ENCODE measurements around the gene DPYSL5.

The DPYSL5 gene

DNA sequence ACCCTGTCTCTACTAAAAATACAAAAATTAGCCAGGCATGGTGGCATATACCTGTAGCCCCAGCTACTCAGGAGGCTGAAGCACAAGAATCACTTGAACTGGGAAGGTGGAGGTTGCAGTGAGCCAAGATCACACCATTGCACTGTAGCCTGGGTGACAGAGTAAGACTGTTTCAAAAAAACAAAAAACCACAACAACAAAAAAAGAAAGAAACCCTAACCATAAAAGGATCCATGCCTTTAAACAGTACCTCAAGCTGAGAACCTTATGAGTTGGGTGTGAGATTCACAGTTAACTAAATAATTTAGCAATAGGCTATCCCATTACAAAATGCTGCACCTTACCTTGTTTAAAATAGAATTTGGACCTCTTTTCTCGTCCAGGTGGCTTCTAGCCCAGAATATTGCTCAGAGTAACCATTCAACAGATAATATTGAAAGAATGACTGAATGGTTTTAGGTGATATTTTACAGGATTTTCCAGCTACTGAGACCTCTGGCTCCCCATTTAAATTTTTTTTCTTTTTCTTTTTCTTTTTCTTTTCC is 6.4 kb downstream of the DPYSL5 start:
- no peak overlapping the region for H3K4me3 ChIP-seq (ENCODE audit: insufficient read depth, low read depth, low read length, poor library complexity, severe bottlenecking)
- H3K4me1 ChIP-seq (ENCODE audit: control insufficient read depth, insufficient read depth, low read length, poor library complexity, severe bottlenecking), result peaks cover 6% of the 10 kb centered on the region
- H3K27ac ChIP-seq (ENCODE audit: insufficient read depth, low read length, poor library complexity, severe bottlenecking), result no peak overlapping the region
- H3K27me3 ChIP-seq (replicated peaks; ENCODE audit: control insufficient read depth, insufficient read depth, low read length, poor library complexity, severe bottlenecking), result peaks cover 16% of the 10 kb centered on the region
- DNase-seq, result no peak
- no peaks in the 10 kb centered on the region for H3K9me3 ChIP-seq (ENCODE audit: control insufficient read depth, low read length)
- H3K36me3 ChIP-seq (ENCODE audit: control insufficient read depth, insufficient read depth, low read length), result no peaks in the 10 kb centered on the region

GRCh38 chr2:26855466-26855865 is 7.5 kb downstream of the DPYSL5 start:
- Histone ChIP-seq H3K4me3 (ENCODE audit: insufficient read depth, low read depth, low read length, poor library complexity, severe bottlenecking) (no peak overlapping the region), H3K4me1 (ENCODE audit: control insufficient read depth, insufficient read depth, low read length, poor library complexity, severe bottlenecking) (no peaks in the 10 kb centered on the region), H3K9me3 (ENCODE audit: control insufficient read depth, low read length) (no peaks in the 10 kb centered on the region), H3K27ac (ENCODE audit: insufficient read depth, low read length, poor library complexity, severe bottlenecking) (no peak overlapping the region), H3K27me3 (replicated peaks; ENCODE audit: control insufficient read depth, insufficient read depth, low read length, poor library complexity, severe bottlenecking) (peaks cover 5% of the 10 kb centered on the region), H3K36me3 (ENCODE audit: control insufficient read depth, insufficient read depth, low read length) (no peaks in the 10 kb centered on the region)
- no peak for DNase-seq

DNA sequence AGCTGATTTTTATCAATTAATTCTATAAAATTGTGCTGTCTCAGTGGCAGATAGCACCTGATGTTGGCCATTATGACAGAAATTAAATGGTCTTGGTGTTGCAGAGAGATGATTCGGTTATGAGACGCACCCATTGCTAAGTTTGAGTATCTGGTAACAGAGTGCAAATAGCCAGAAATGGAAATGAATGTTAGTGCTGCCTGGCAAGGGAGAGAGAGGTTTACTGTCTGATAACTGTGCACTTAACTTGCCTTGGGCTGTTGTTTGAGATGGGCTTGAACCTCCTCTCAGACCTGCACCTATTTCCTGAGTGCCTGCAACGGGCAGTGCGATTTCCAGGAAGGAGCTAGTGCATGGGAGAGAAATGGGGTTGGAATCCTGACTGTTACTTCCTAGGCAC is 11.7 kb downstream of the DPYSL5 start:
- Histone ChIP-seq H3K36me3 (ENCODE audit: control insufficient read depth, insufficient read depth, low read length) (no peaks in the 10 kb centered on the region), H3K27me3 (replicated peaks; ENCODE audit: control insufficient read depth, insufficient read depth, low read length, poor library complexity, severe bottlenecking) (no peaks in the 10 kb centered on the region), H3K4me3 (ENCODE audit: insufficient read depth, low read depth, low read length, poor library complexity, severe bottlenecking) (no peak overlapping the region), H3K4me1 (ENCODE audit: control insufficient read depth, insufficient read depth, low read length, poor library complexity, severe bottlenecking) (no peaks in the 10 kb centered on the region), H3K27ac (ENCODE audit: insufficient read depth, low read length, poor library complexity, severe bottlenecking) (no peak overlapping the region), H3K9me3 (ENCODE audit: control insufficient read depth, low read length) (no peaks in the 10 kb centered on the region)
- no peak for DNase-seq

DNA sequence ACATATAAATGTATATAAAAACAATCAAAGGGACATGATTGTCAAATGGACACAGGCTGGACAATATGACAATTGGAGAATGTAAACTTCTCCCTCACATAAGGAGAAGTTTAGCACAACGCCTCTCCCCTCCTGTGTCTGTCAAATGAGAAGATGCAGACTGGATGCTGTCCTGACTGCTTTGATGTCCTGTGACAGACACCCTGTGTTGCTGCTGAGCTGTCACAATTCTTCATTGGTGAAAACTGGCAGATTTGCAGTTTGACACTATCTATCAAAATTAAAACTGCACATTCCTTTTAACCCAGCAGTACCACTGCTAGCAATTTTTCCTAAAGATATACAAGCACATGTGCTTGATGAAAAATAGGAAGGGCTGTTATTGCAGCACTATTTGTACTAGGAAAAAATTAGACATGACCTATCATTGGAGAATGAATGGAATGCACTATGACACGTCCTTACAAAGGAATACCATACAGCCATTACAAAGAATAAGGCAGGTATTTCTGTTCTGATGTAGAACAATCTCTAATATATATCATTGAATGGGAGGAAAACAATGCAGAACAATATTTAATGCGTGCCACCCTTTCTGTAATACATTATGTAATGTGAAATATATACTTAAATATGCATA is 12.4 kb downstream of the DPYSL5 start:
- Histone ChIP-seq H3K4me1 (ENCODE audit: control insufficient read depth, insufficient read depth, low read length, poor library complexity, severe bottlenecking) (no peaks in the 10 kb centered on the region), H3K4me3 (ENCODE audit: insufficient read depth, low read depth, low read length, poor library complexity, severe bottlenecking) (no peak overlapping the region), H3K9me3 (ENCODE audit: control insufficient read depth, low read length) (no peaks in the 10 kb centered on the region), H3K27me3 (replicated peaks; ENCODE audit: control insufficient read depth, insufficient read depth, low read length, poor library complexity, severe bottlenecking) (no peaks in the 10 kb centered on the region), H3K27ac (ENCODE audit: insufficient read depth, low read length, poor library complexity, severe bottlenecking) (no peak overlapping the region), H3K36me3 (ENCODE audit: control insufficient read depth, insufficient read depth, low read length) (no peaks in the 10 kb centered on the region)
- DNase-seq, result no peak

GRCh38 chr2:26861610-26862224 is 13.8 kb downstream of the DPYSL5 start:
- H3K4me3 ChIP-seq (ENCODE audit: insufficient read depth, low read depth, low read length, poor library complexity, severe bottlenecking), result no peak overlapping the region
- H3K27ac ChIP-seq (ENCODE audit: insufficient read depth, low read length, poor library complexity, severe bottlenecking), result no peak overlapping the region
- H3K36me3 ChIP-seq (ENCODE audit: control insufficient read depth, insufficient read depth, low read length), result no peaks in the 10 kb centered on the region
- no peaks in the 10 kb centered on the region for H3K4me1 ChIP-seq (ENCODE audit: control insufficient read depth, insufficient read depth, low read length, poor library complexity, severe bottlenecking)
- DNase-seq, result no peak
- H3K9me3 ChIP-seq (ENCODE audit: control insufficient read depth, low read length), result no peaks in the 10 kb centered on the region
- no peaks in the 10 kb centered on the region for H3K27me3 ChIP-seq (replicated peaks; ENCODE audit: control insufficient read depth, insufficient read depth, low read length, poor library complexity, severe bottlenecking)

- no peak for DNase-seq
- Histone ChIP-seq H3K27ac (ENCODE audit: insufficient read depth, low read length, poor library complexity, severe bottlenecking) (no peak overlapping the region), H3K27me3 (replicated peaks; ENCODE audit: control insufficient read depth, insufficient read depth, low read length, poor library complexity, severe bottlenecking) (no peaks in the 10 kb centered on the region), H3K4me3 (ENCODE audit: insufficient read depth, low read depth, low read length, poor library complexity, severe bottlenecking) (no peak overlapping the region), H3K9me3 (ENCODE audit: control insufficient read depth, low read length) (no peaks in the 10 kb centered on the region), H3K36me3 (ENCODE audit: control insufficient read depth, insufficient read depth, low read length) (no peaks in the 10 kb centered on the region), H3K4me1 (ENCODE audit: control insufficient read depth, insufficient read depth, low read length, poor library complexity, severe bottlenecking) (no peaks in the 10 kb centered on the region)
Observed at GRCh38 chr2:26864226-26864625, 16.3 kb downstream of the DPYSL5 start.

DNA sequence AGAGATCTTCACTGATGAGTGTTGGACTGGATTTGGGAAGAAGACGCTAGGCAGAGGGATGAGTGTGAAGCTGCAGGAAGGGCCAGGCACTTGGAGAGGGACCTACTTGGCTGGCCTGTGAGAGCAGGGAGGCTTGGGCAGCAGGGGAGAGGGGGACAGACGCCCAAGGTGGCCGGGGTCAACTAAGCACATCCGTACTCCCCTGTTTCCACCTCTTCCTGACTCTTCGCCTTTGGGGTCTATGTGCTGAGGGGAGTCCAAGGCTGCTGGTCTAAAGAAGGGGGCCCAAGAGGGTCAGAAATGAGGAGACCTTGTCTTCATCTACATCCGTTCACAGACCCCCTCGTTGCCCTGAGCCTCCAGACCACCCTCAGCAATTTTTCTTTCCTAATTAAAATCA is 16.7 kb downstream of the DPYSL5 start:
- H3K9me3 ChIP-seq (ENCODE audit: control insufficient read depth, low read length), result no peaks in the 10 kb centered on the region
- H3K4me1 ChIP-seq (ENCODE audit: control insufficient read depth, insufficient read depth, low read length, poor library complexity, severe bottlenecking), result no peaks in the 10 kb centered on the region
- H3K27ac ChIP-seq (ENCODE audit: insufficient read depth, low read length, poor library complexity, severe bottlenecking), result no peak overlapping the region
- DNase-seq, result no peak
- no peak overlapping the region for H3K4me3 ChIP-seq (ENCODE audit: insufficient read depth, low read depth, low read length, poor library complexity, severe bottlenecking)
- H3K27me3 ChIP-seq (replicated peaks; ENCODE audit: control insufficient read depth, insufficient read depth, low read length, poor library complexity, severe bottlenecking), result no peaks in the 10 kb centered on the region
- H3K36me3 ChIP-seq (ENCODE audit: control insufficient read depth, insufficient read depth, low read length), result no peaks in the 10 kb centered on the region

GRCh38 chr2:26870585-26871095 is 22.7 kb downstream of the DPYSL5 start:
- Histone ChIP-seq H3K36me3 (ENCODE audit: control insufficient read depth, insufficient read depth, low read length) (no peaks in the 10 kb centered on the region), H3K27me3 (replicated peaks; ENCODE audit: control insufficient read depth, insufficient read depth, low read length, poor library complexity, severe bottlenecking) (no peaks in the 10 kb centered on the region), H3K9me3 (ENCODE audit: control insufficient read depth, low read length) (no peaks in the 10 kb centered on the region), H3K27ac (ENCODE audit: insufficient read depth, low read length, poor library complexity, severe bottlenecking) (no peak overlapping the region), H3K4me3 (ENCODE audit: insufficient read depth, low read depth, low read length, poor library complexity, severe bottlenecking) (no peak overlapping the region), H3K4me1 (ENCODE audit: control insufficient read depth, insufficient read depth, low read length, poor library complexity, severe bottlenecking) (no peaks in the 10 kb centered on the region)
- no peak for DNase-seq

- no peaks in the 10 kb centered on the region for H3K36me3 ChIP-seq (ENCODE audit: control insufficient read depth, insufficient read depth, low read length)
- no peak overlapping the region for H3K27ac ChIP-seq (ENCODE audit: insufficient read depth, low read length, poor library complexity, severe bottlenecking)
- no peaks in the 10 kb centered on the region for H3K4me1 ChIP-seq (ENCODE audit: control insufficient read depth, insufficient read depth, low read length, poor library complexity, severe bottlenecking)
- H3K27me3 ChIP-seq (replicated peaks; ENCODE audit: control insufficient read depth, insufficient read depth, low read length, poor library complexity, severe bottlenecking), result no peaks in the 10 kb centered on the region
- DNase-seq, result no peak
- H3K4me3 ChIP-seq (ENCODE audit: insufficient read depth, low read depth, low read length, poor library complexity, severe bottlenecking), result no peak overlapping the region
- no peaks in the 10 kb centered on the region for H3K9me3 ChIP-seq (ENCODE audit: control insufficient read depth, low read length)
Observed at GRCh38 chr2:26873286-26873983, 25.5 kb downstream of the DPYSL5 start.

- H3K9me3 ChIP-seq (ENCODE audit: control insufficient read depth, low read length), result no peaks in the 10 kb centered on the region
- no peaks in the 10 kb centered on the region for H3K4me1 ChIP-seq (ENCODE audit: control insufficient read depth, insufficient read depth, low read length, poor library complexity, severe bottlenecking)
- DNase-seq, result no peak
- H3K36me3 ChIP-seq (ENCODE audit: control insufficient read depth, insufficient read depth, low read length), result no peaks in the 10 kb centered on the region
- H3K27ac ChIP-seq (ENCODE audit: insufficient read depth, low read length, poor library complexity, severe bottlenecking), result no peak overlapping the region
- H3K4me3 ChIP-seq (ENCODE audit: insufficient read depth, low read depth, low read length, poor library complexity, severe bottlenecking), result no peak overlapping the region
- no peaks in the 10 kb centered on the region for H3K27me3 ChIP-seq (replicated peaks; ENCODE audit: control insufficient read depth, insufficient read depth, low read length, poor library complexity, severe bottlenecking)
Observed at GRCh38 chr2:26874514-26874913, 26.6 kb downstream of the DPYSL5 start.

Data from effector memory CD4-positive, alpha-beta T cell (primary cell).